Liver (tissue), 9 donors: ENCODE results near the gene MYO18B. TPM values are rescaled to one million over a fixed set of nuclear protein-coding genes. Genes with fewer than 3 reads are reported as not detected.

ENCODE experiments used
- DNase-seq: peaks from one replicate; pipeline ENCODE4 v3.0.0-alpha.2; 2017; ENCODE audit warnings: low spot score
- H3K27ac ChIP-seq, 2 donors: one replicate each; pipeline ENCODE4 v1.7.0; 2013; ENCODE audit warnings: inconsistent platforms in 2 of 2, low read length in 2 of 2, control low read depth in 1 of 2, low read depth in 1 of 2, mild to moderate bottlenecking in 1 of 2
- H3K27me3 ChIP-seq, 4 donors: one replicate each; pipeline versions ENCODE4 v1.6.1 to v1.7.0; 2013; ENCODE audit warnings: low read length in 3 of 4, inconsistent platforms in 1 of 4, mild to moderate bottlenecking in 1 of 4, moderate library complexity in 1 of 4; ENCODE audit not compliant: control insufficient read depth in 4 of 4, insufficient read depth in 4 of 4
- H3K36me3 ChIP-seq, 4 donors: one replicate each; pipeline versions ENCODE4 v1.6.1 to v1.7.0; 2013; ENCODE audit warnings: low read length in 3 of 4, mild to moderate bottlenecking in 3 of 4, low read depth in 1 of 4, moderate library complexity in 1 of 4; ENCODE audit not compliant: control insufficient read depth in 4 of 4, insufficient read depth in 3 of 4
- H3K4me1 ChIP-seq, 4 donors: one replicate each; pipeline versions ENCODE4 v1.6.1 to v1.7.0; 2013; ENCODE audit warnings: low read length in 3 of 4, mild to moderate bottlenecking in 3 of 4, moderate library complexity in 1 of 4; ENCODE audit not compliant: control insufficient read depth in 4 of 4, insufficient read depth in 4 of 4
- H3K4me3 ChIP-seq, 3 donors: one replicate each; pipeline versions ENCODE4 v1.6.1 to v1.7.0; 2013; ENCODE audit warnings: low read length in 3 of 3, control low read depth in 1 of 3, low read depth in 1 of 3, mild to moderate bottlenecking in 1 of 3
- H3K9ac ChIP-seq, 2 donors: one replicate each; pipeline ENCODE4 v1.7.0; 2013; ENCODE audit warnings: low read length in 2 of 2, mild to moderate bottlenecking in 2 of 2, moderate library complexity in 2 of 2, control low read depth in 1 of 2, low read depth in 1 of 2
- H3K9me3 ChIP-seq, 4 donors: one replicate each; pipeline versions ENCODE4 v1.6.1 to v1.7.0; 2013; ENCODE audit warnings: low read length in 3 of 4; ENCODE audit not compliant: control insufficient read depth in 4 of 4
- ATF3 ChIP-seq: IDR thresholded peaks from 2 replicates; pipeline ENCODE4 v1.6.1; 2016; ENCODE audit warnings: antibody characterized with exemption
- EGR1 ChIP-seq, 2 donors: IDR thresholded peaks; 2 replicates each; pipeline ENCODE4 v1.6.1; 2016 to 2018; ENCODE audit warnings: antibody characterized with exemption in 2 of 2, low read depth in 2 of 2
- GABPA ChIP-seq, 2 donors: IDR thresholded peaks in 1 of 2; conservative IDR thresholded peaks in 1 of 2; 2 replicates each; pipeline ENCODE4 v1.6.1; 2016; ENCODE audit warnings: antibody characterized with exemption in 2 of 2, mild to moderate bottlenecking in 1 of 2, moderate library complexity in 1 of 2
- HNF4G ChIP-seq: IDR thresholded peaks from 2 replicates; pipeline ENCODE4 v1.6.1; 2016; ENCODE audit warnings: antibody characterized with exemption
- JUND ChIP-seq, 2 donors: IDR thresholded peaks; 2 replicates each; pipeline ENCODE4 v1.6.1; 2016; ENCODE audit warnings: antibody characterized with exemption in 2 of 2
- REST ChIP-seq: IDR thresholded peaks from 2 replicates; pipeline ENCODE4 v1.6.1; 2016; ENCODE audit warnings: antibody characterized with exemption, mild to moderate bottlenecking
- RXRA ChIP-seq, 2 donors: IDR thresholded peaks; 2 replicates each; pipeline ENCODE4 v1.6.1; 2017 to 2018; ENCODE audit warnings: antibody characterized with exemption in 2 of 2, mild to moderate bottlenecking in 1 of 2
- YY1 ChIP-seq: IDR thresholded peaks from 2 replicates; pipeline ENCODE4 v1.6.1; 2016; ENCODE audit warnings: antibody characterized with exemption, mild to moderate bottlenecking
- WGBS: extraction: QIAGEN DNeasy Blood & Tissue Kit; methylation state at CpG from one replicate; pipeline ENCODE4 v1.1.7; 2013; 5-methylcytosine and 5-hydroxymethylcytosine counted together
- polyA plus RNA-seq, 2 donors: library from polyadenylated mRNA; stranded (reverse) in 1 of 2; unstranded in 1 of 2; fragments of 200-250 nt in 1 of 2; fragments of >200 nt in 1 of 2; fragmentation: Nextera tagmentation in 1 of 2; extraction: Ambion mirVana in 1 of 2; gene quantifications; one replicate each; pipeline versions ENCODE4 v1.2.1 to v1.2.3, GENCODE V29; 2013 to 2015
- total RNA-seq, 2 donors: library from RNA; depleted of rRNA; stranded (reverse); fragments of >200 nt; gene quantifications; one replicate each; pipeline ENCODE4 v1.2.3, GENCODE V29; 2014
- donor health status: healthy.
- donor health status: healthy.
- donor health status: healthy.
- donor health status: healthy.
- donor health status: healthy.

The MYO18B gene
- total and polyA plus RNA-seq, 4 donors = under 0.01 to 4.2 (median 0.02) TPM; not detected in 1

- WGBS = 84% methylated on average over 4 of the region's 4 CpGs
- no peaks in the 10 kb centered on the region for H3K27me3 ChIP-seq
- DNase-seq = no peak
- H3K9me3 ChIP-seq = no peaks in the 10 kb centered on the region
- TF ChIP-seq YY1 = no peak
- no peak for TF ChIP-seq HNF4G
- TF ChIP-seq JUND (IDR thresholded peaks at IDR 0.05) = no peak
- no peak for TF ChIP-seq RXRA (IDR thresholded peaks at IDR 0.05)
- TF ChIP-seq GABPA (IDR thresholded peaks at IDR 0.05 in 1 of 2, conservative IDR thresholded peaks at IDR 0.05 in 1 of 2) = no peak
- no peak for TF ChIP-seq EGR1 (IDR thresholded peaks at IDR 0.05; ENCODE audit: low read depth in 2 of 2)
- no peak for TF ChIP-seq ATF3
- no peak overlapping the region for H3K9ac ChIP-seq
- H3K4me3 ChIP-seq = no peak overlapping the region
- no peaks in the 10 kb centered on the region for H3K36me3 ChIP-seq
- peaks cover 0 to 3% (median 0%) of the 10 kb centered on the region in 4 donors for H3K4me1 ChIP-seq
- no peak overlapping the region for H3K27ac ChIP-seq
Measured at GRCh38 chr22:25744694-25745093, 2.7 kb downstream of the MYO18B start.

GRCh38 chr22:25745341-25746011 lies 3.5 kb downstream of the MYO18B start:
- 78% methylated on average over 7 of the region's 7 CpGs for WGBS

More at GRCh38 chr22:25745341-25746011, 3.5 kb downstream of the MYO18B start:
- TF ChIP-seq REST = no peak
- TF ChIP-seq ATF3 = no peak
- no peak for TF ChIP-seq GABPA (IDR thresholded peaks at IDR 0.05 in 1 of 2, conservative IDR thresholded peaks at IDR 0.05 in 1 of 2)
- no peak overlapping the region for H3K27ac ChIP-seq
- H3K4me3 ChIP-seq = no peak overlapping the region
- no peaks in the 10 kb centered on the region for H3K9me3 ChIP-seq
- no peak for DNase-seq
- H3K9ac ChIP-seq = no peak overlapping the region
- H3K27me3 ChIP-seq = no peaks in the 10 kb centered on the region
- H3K36me3 ChIP-seq = no peaks in the 10 kb centered on the region
- H3K4me1 ChIP-seq = peaks cover 0 to 3% (median 0%) of the 10 kb centered on the region in 4 donors
